Measurements from ENCODE around the gene ONECUT1.

- TF ChIP-seq, protein P1, sequence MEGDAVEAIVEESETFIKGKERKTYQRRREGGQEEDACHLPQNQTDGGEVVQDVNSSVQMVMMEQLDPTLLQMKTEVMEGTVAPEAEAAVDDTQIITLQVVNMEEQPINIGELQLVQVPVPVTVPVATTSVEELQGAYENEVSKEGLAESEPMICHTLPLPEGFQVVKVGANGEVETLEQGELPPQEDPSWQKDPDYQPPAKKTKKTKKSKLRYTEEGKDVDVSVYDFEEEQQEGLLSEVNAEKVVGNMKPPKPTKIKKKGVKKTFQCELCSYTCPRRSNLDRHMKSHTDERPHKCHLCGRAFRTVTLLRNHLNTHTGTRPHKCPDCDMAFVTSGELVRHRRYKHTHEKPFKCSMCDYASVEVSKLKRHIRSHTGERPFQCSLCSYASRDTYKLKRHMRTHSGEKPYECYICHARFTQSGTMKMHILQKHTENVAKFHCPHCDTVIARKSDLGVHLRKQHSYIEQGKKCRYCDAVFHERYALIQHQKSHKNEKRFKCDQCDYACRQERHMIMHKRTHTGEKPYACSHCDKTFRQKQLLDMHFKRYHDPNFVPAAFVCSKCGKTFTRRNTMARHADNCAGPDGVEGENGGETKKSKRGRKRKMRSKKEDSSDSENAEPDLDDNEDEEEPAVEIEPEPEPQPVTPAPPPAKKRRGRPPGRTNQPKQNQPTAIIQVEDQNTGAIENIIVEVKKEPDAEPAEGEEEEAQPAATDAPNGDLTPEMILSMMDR (IDR thresholded peaks at IDR 0.05): no peak
- TF ChIP-seq POLR2A (IDR thresholded peaks at IDR 0.05; ENCODE audit: low read depth): no peak
Observed at GRCh38 chr15:52715411-52715810, 74.7 kb downstream of the ONECUT1 start.

Measured in esophagus muscularis mucosa (tissue), 3 donors.